ENCODE results near the gene PLA2G2D. TPM values are rescaled to one million over a fixed set of nuclear protein-coding genes. Genes with fewer than 3 reads are reported as not detected.

PLA2G2D gene
- total and polyA plus RNA-seq, 7 donors, result not detected

DNA sequence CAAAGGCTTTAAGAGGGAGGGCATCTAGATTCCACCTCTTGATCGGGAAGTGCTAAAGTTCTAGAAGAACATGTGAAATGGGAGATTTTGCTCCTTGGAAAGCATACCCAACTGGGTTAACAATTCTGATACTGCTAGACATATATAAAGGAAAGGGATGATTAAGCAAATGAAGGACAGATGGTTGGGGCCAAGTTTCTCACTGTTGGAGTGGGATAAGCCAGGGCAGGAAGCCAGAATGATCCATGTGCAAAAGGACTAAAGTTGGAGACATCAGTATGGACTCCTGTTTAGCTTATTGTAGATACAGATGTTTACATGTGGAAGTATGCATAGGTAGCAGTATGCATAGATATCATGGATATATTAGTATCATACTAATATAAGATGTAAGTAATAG is 32.5 kb downstream of the PLA2G2D start:
- ATAC-seq (no peak), DNase-seq (no peak)
- Histone ChIP-seq H3K9me3 (no peaks in the 10 kb centered on the region), H3K27me3 (ENCODE audit: insufficient read depth in 3 of 3, low read length in 2 of 3) (peaks cover 0 to 2% (median 0%) of the 10 kb centered on the region in 3 donors), H3K36me3 (ENCODE audit: insufficient read depth in 1 of 2, low read depth in 1 of 2) (no peaks in the 10 kb centered on the region), H3K27ac (no peak overlapping the region), H3K4me1 (no peaks in the 10 kb centered on the region), H3K4me3 (no peak overlapping the region)
- WGBS, 3 donors, result 91 to 96% (median 95%) methylated on average over 1 of the region's 1 CpG
- TF ChIP-seq, protein P1, sequence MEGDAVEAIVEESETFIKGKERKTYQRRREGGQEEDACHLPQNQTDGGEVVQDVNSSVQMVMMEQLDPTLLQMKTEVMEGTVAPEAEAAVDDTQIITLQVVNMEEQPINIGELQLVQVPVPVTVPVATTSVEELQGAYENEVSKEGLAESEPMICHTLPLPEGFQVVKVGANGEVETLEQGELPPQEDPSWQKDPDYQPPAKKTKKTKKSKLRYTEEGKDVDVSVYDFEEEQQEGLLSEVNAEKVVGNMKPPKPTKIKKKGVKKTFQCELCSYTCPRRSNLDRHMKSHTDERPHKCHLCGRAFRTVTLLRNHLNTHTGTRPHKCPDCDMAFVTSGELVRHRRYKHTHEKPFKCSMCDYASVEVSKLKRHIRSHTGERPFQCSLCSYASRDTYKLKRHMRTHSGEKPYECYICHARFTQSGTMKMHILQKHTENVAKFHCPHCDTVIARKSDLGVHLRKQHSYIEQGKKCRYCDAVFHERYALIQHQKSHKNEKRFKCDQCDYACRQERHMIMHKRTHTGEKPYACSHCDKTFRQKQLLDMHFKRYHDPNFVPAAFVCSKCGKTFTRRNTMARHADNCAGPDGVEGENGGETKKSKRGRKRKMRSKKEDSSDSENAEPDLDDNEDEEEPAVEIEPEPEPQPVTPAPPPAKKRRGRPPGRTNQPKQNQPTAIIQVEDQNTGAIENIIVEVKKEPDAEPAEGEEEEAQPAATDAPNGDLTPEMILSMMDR (IDR thresholded peaks at IDR 0.05), result no peak
- intact Hi-C loops (cut with DNase I), result no loop called here

DNA sequence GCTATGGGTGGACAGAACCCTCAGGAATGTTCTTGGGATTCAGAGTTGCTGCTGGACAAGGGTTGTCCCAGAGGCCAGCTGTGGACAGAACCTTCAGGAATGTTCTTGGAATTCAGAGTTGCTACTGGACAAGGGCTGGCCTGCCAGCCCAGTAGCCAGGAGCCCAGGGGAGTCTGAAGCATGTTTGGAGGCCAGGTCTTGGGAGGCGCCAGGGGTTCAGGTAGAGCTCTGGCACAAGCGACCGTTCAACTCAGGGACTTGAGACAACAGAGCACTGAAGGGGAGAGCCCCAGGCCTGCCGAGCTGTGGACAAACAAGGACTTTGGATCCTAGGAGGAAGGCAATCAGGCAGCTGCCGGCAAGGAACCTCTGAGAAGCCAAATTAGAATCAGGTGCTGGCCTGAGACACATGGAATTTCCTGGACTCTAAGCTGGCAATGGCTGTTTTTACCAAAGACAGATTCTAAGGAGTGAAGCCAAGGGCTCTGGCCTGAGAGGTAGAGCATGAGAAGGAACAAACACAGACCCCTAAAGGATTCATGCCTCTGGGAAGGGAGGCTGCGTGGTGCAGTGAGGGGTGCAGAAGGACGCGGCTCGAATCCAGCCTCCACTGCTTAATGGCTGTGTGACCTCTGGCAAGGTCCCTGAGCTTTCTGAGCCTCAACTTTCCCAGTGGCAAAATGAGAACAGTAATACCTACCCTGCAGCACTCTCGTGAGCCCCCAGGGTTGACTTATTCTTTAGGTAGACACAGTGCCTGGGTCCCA is 36.0 kb downstream of the PLA2G2D start:
- no peaks in the 10 kb centered on the region for H3K9me3 ChIP-seq
- no peak overlapping the region for H3K4me3 ChIP-seq
- intact Hi-C loops (cut with DNase I), result no loop called here
- H3K4me1 ChIP-seq, result no peaks in the 10 kb centered on the region
- ATAC-seq, result peak in 3 of 4 donors; percentile 22 to 56 (median 30)
- WGBS, 3 donors, result 84 to 86% (median 85%) methylated on average over 10 of the region's 10 CpGs
- H3K36me3 ChIP-seq (ENCODE audit: insufficient read depth in 1 of 2, low read depth in 1 of 2), result no peaks in the 10 kb centered on the region
- TF ChIP-seq, protein P1 (IDR thresholded peaks at IDR 0.05), result no peak
- no peaks in the 10 kb centered on the region for H3K27me3 ChIP-seq (ENCODE audit: insufficient read depth in 3 of 3, low read length in 2 of 3)
- peak; percentile 30 to 73 for DNase-seq
- no peak overlapping the region for H3K27ac ChIP-seq

DNA sequence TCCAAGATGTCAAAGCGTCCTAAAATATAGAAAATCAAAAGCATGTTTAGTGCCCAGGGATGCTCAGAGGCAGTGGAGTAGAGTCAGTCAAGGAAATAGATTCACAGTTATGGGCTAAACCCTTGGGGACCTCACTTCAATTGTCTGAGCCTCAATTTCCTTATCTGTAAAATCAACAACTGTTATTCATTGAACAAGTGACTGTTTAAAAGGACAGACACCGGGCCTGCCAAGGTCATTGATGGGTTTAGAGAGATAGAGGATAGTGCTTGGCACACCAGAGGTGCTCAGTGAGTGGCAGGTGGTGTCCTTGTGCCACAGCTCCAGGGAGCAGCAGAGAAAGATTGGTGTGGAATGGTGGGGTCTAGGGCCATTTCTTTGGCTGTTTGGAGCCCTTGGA is 36.6 kb downstream of the PLA2G2D start:
- H3K27me3 ChIP-seq (ENCODE audit: insufficient read depth in 3 of 3, low read length in 2 of 3), result no peaks in the 10 kb centered on the region
- H3K27ac ChIP-seq, result no peak overlapping the region
- H3K4me3 ChIP-seq, result no peak overlapping the region
- DNase-seq (no peak), ATAC-seq (no peak)
- H3K36me3 ChIP-seq (ENCODE audit: insufficient read depth in 1 of 2, low read depth in 1 of 2), result no peaks in the 10 kb centered on the region
- 72 to 91% (median 73%) methylated on average over 2 of the region's 2 CpGs for WGBS, 3 donors
- TF ChIP-seq, protein P1 (IDR thresholded peaks at IDR 0.05), result no peak
- intact Hi-C loops (cut with DNase I), result no loop called here
- H3K4me1 ChIP-seq, result no peaks in the 10 kb centered on the region
- no peaks in the 10 kb centered on the region for H3K9me3 ChIP-seq

DNA sequence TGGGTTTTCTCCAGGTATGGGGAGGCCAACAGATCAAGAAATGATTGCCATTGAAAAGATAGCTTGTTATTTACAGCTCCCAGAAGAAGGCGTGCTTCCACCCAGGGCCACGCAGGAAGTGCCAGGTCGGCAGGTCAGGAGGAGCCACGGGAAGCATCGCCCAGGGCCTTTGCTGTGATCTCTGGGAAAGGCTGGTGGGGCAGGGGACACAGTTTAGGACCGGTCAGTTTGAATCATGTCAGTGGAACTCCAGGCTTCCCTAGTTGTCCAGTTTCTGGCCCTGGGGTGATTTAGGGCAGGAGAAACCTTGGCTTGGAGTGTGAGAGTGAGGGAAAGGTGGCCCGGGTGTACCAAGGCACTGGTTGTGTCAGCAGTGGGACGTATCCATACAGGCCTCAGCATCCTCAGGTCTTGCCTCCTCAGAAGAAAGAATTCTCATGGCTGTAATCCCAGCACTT is 38.0 kb downstream of the PLA2G2D start:
- no peak for DNase-seq

More for the DNA sequence above, 38.0 kb downstream of the PLA2G2D start:
- Histone ChIP-seq H3K4me1 (no peaks in the 10 kb centered on the region), H3K27ac (no peak overlapping the region), H3K9me3 (no peaks in the 10 kb centered on the region), H3K4me3 (no peak overlapping the region), H3K27me3 (ENCODE audit: insufficient read depth in 3 of 3, low read length in 2 of 3) (no peaks in the 10 kb centered on the region), H3K36me3 (ENCODE audit: insufficient read depth in 1 of 2, low read depth in 1 of 2) (no peaks in the 10 kb centered on the region)
- WGBS, 3 donors, result 66 to 74% (median 70%) methylated on average over 8 of the region's 8 CpGs
- intact Hi-C loops (cut with DNase I), result no loop called here
- TF ChIP-seq, protein P1 (IDR thresholded peaks at IDR 0.05), result no peak
- no peak for ATAC-seq
